RWPE2 (cell line): ENCODE measurements around the gene BIRC7.

ENCODE experiments used
- ATAC-seq: fragments of 200-7000 bp; cut with Tn5 transposase; 3 replicates; pipeline ENCODE4 v1.9.1; 2021; ENCODE audit warnings: low read depth
- DNase-seq: peaks from one replicate; pipeline ENCODE4 v3.0.0-alpha.2; 2020; ENCODE audit warnings: low spot score
- H3K27ac ChIP-seq: fragments of 450-650 bp; 2 replicates; pipeline ENCODE4 v1.5.1; 2017; ENCODE audit warnings: mild to moderate bottlenecking; ENCODE audit not compliant: poor library complexity, severe bottlenecking
- H3K27me3 ChIP-seq: fragments of 250-450 bp; sonication (Bioruptor Pico); 2 replicates; pipeline ENCODE4 v1.5.1; 2021; ENCODE audit warnings: mild to moderate bottlenecking, moderate library complexity; ENCODE audit not compliant: insufficient read depth, poor library complexity, severe bottlenecking
- H3K36me3 ChIP-seq: fragments of 250-450 bp; sonication (Bioruptor Pico); 2 replicates; pipeline ENCODE4 v1.5.1; 2020; ENCODE audit warnings: low read depth, mild to moderate bottlenecking, moderate library complexity
- H3K4me1 ChIP-seq: fragments of 250-450 bp; sonication (Bioruptor Pico); 2 replicates; pipeline ENCODE4 v1.5.1; 2021; ENCODE audit warnings: mild to moderate bottlenecking, moderate library complexity; ENCODE audit not compliant: insufficient read depth, poor library complexity, severe bottlenecking
- H3K4me3 ChIP-seq: fragments of 250-450 bp; sonication (Bioruptor Pico); 2 replicates; pipeline ENCODE4 v1.5.1; 2021; ENCODE audit warnings: mild to moderate bottlenecking, moderate library complexity; ENCODE audit not compliant: severe bottlenecking
- H3K9me3 ChIP-seq: fragments of 250-450 bp; sonication (Bioruptor Pico); 2 replicates; pipeline ENCODE4 v1.5.1; 2021; ENCODE audit warnings: mild to moderate bottlenecking, moderate library complexity; ENCODE audit not compliant: severe bottlenecking
- CTCF ChIP-seq: fragments of 450-650 bp; IDR thresholded peaks from one replicate; pipeline ENCODE4 v1.5.1; 2017; ENCODE audit warnings: mild to moderate bottlenecking, moderate library complexity; ENCODE audit not compliant: poor library complexity, severe bottlenecking

Gene BIRC7

DNA sequence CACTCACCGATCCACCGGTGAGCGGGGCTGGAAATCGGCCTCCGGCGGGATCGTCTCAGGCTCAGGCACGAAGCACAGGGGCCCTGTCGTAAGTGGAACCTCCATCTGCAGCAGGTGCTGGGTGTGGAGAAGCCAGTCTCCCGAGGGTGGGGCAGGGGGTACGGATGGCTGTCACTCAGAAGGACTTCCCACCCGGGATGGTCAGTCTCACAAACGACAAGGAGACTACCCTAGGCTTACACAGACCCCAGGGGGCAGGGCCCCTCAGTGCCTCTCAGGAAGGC, 47.6 kb upstream of the BIRC7 start:
- ATAC-seq = no peak

DNA sequence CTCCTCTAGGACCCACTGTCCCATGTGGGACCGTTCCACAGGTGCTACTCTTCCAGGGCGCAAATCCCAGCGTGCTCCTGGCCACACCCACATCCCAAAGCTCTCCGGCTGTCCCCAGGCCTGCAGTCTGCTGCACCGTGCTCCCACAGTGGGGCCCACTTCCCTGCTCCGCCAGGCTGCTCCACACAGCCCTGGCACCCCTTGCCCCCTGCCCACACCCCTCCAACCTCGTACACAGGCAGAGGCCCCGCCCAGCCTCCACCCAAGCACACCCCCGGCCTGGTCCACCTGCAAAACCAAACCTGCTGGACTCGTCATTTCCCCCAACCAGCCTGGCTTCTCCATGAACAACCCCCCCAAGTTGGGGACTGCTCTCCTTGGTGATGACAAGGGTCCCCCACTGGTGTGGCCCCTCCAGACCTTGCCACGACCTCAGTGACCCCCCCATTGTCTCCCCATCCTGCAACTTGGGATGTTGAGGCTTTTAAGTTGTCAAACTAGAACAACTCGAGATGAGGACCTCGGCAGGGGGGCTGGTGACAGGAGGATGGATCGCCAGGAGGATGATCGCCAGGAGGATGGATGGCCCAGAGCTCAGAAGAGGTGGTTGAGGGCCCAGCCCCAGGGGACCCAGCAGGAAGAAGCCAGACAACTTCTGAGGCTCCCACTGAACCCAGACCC, 46.9 kb upstream of the BIRC7 start:
- H3K36me3 ChIP-seq = no peaks in the 10 kb centered on the region
- no peaks in the 10 kb centered on the region for H3K27me3 ChIP-seq
- H3K4me1 ChIP-seq = peaks cover 3% of the 10 kb centered on the region
- H3K27ac ChIP-seq = no peak overlapping the region
- no peak for ATAC-seq
- no peaks in the 10 kb centered on the region for H3K9me3 ChIP-seq
- DNase-seq = no peak
- H3K4me3 ChIP-seq = no peak overlapping the region
- no peak for TF ChIP-seq CTCF

More for the DNA sequence above, 47.6 kb upstream of the BIRC7 start:
- H3K4me1 ChIP-seq = peaks cover 3% of the 10 kb centered on the region
- no peaks in the 10 kb centered on the region for H3K9me3 ChIP-seq
- H3K27ac ChIP-seq = no peak overlapping the region
- no peak for TF ChIP-seq CTCF
- H3K27me3 ChIP-seq = no peaks in the 10 kb centered on the region
- H3K36me3 ChIP-seq = no peaks in the 10 kb centered on the region
- no peak for DNase-seq
- no peak overlapping the region for H3K4me3 ChIP-seq

- DNase-seq = peak; percentile 77
- Histone ChIP-seq H3K9me3 (no peaks in the 10 kb centered on the region), H3K4me1 (peaks cover 3% of the 10 kb centered on the region), H3K27me3 (no peaks in the 10 kb centered on the region), H3K27ac (no peak overlapping the region), H3K4me3 (no peak overlapping the region), H3K36me3 (peaks cover 3% of the 10 kb centered on the region; the same call in 1 of the 2 replicates)
- no peak for ATAC-seq
- no peak for TF ChIP-seq CTCF
Observed at GRCh38 chr20:63189322-63189642, 46.4 kb upstream of the BIRC7 start.

DNA sequence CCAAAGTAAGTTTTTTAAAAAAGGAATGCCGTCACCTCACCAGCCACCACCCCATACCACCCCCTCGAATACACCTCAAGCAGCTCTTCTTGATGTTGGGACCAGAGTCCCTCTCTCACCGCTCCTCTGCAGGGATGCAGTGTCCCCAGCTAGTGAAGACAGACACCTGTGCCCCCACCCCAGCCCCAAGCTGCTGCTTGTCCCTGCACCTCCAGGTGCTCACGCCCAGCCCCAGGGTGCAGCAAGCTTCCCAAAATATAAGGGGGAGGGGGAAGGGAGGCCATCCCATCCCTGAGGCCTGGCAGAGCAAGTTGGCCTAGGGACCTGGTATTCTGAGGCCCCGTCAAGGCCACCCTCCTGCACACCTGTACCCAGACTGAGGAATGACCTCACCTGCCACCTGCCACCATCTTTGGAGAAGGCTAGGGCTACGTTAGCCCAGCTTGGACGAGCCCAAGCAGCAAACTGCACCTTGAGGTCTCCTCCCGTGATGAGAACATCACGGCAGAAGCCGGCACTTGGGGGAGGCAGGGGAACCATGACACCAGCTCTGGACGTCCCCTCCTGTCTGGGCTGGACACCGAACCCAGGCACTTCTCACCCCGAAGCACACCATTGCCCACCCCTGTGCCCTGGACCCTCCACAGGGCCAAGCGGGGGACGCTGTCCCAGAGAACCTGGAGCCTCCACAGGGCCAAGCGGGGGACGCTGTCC, 45.7 kb upstream of the BIRC7 start:
- no peak for TF ChIP-seq CTCF
- DNase-seq = peak; percentile 79
- Histone ChIP-seq H3K36me3 (peaks cover 10% of the 10 kb centered on the region), H3K9me3 (no peaks in the 10 kb centered on the region), H3K4me3 (no peak overlapping the region), H3K27me3 (no peaks in the 10 kb centered on the region), H3K27ac (no peak overlapping the region), H3K4me1 (peaks cover 3% of the 10 kb centered on the region)
- no peak for ATAC-seq

GRCh38 chr20:63190828-63191227, 44.9 kb upstream of the BIRC7 start:
- DNase-seq (peak; percentile 86), ATAC-seq (no peak; the same call in 2 of the 3 replicates)
- Histone ChIP-seq H3K9me3 (no peaks in the 10 kb centered on the region), H3K27ac (no peak overlapping the region), H3K4me1 (peaks cover 3% of the 10 kb centered on the region), H3K27me3 (no peaks in the 10 kb centered on the region), H3K4me3 (no peak overlapping the region), H3K36me3 (peaks cover 18% of the 10 kb centered on the region)
- TF ChIP-seq CTCF = no peak
